Measurements from ENCODE around the gene SATB2.

SATB2 gene

GRCh38 chr2:199461711-199462346 lies 4.1 kb upstream of the SATB2 start (continued):
- TF ChIP-seq ZSCAN4 (tag by site-specific recombination; IDR thresholded peaks at IDR 0.05) = no peak
- no peak for TF ChIP-seq GLI2 (tag by site-specific recombination; IDR thresholded peaks at IDR 0.05; ENCODE audit: borderline replicate concordance, low read depth)
- TF ChIP-seq, protein P1, sequence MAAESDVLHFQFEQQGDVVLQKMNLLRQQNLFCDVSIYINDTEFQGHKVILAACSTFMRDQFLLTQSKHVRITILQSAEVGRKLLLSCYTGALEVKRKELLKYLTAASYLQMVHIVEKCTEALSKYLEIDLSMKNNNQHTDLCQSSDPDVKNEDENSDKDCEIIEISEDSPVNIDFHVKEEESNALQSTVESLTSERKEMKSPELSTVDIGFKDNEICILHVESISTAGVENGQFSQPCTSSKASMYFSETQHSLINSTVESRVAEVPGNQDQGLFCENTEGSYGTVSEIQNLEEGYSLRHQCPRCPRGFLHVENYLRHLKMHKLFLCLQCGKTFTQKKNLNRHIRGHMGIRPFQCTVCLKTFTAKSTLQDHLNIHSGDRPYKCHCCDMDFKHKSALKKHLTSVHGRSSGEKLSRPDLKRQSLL (tag by site-specific recombination; IDR thresholded peaks at IDR 0.05) = no peak
- TF ChIP-seq ZNF558 (tag by site-specific recombination; IDR thresholded peaks at IDR 0.05) = no peak
- TF ChIP-seq ZNF416 (tag by site-specific recombination; IDR thresholded peaks at IDR 0.05) = no peak
- TF ChIP-seq REPIN1 (tag by site-specific recombination; IDR thresholded peaks at IDR 0.05; ENCODE audit: low read depth) = no peak
- TF ChIP-seq INSM2 (tag by site-specific recombination; IDR thresholded peaks at IDR 0.05) = no peak
- TF ChIP-seq EGR2 (tag by site-specific recombination; IDR thresholded peaks at IDR 0.05; ENCODE audit: low read depth) = no peak
- TF ChIP-seq, protein P2, sequence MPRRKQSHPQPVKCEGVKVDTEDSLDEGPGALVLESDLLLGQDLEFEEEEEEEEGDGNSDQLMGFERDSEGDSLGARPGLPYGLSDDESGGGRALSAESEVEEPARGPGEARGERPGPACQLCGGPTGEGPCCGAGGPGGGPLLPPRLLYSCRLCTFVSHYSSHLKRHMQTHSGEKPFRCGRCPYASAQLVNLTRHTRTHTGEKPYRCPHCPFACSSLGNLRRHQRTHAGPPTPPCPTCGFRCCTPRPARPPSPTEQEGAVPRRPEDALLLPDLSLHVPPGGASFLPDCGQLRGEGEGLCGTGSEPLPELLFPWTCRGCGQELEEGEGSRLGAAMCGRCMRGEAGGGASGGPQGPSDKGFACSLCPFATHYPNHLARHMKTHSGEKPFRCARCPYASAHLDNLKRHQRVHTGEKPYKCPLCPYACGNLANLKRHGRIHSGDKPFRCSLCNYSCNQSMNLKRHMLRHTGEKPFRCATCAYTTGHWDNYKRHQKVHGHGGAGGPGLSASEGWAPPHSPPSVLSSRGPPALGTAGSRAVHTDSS (tag by site-specific recombination; IDR thresholded peaks at IDR 0.05) = no peak
- no peak for TF ChIP-seq OSR2 (tag by site-specific recombination; IDR thresholded peaks at IDR 0.05)
- no peak for TF ChIP-seq ZNF18 (tag by site-specific recombination; IDR thresholded peaks at IDR 0.05)

- POLR2A ChIA-PET = interaction anchor here (2.8 kb wide), 1 partner anchor 10 kb away, joined by 13 read pairs; no protein-coding TSS in a partner anchor
- peaks cover 4% of the 10 kb centered on the region; the same call in 1 of the 2 replicates for H3K4me1 ChIP-seq (ENCODE audit: control insufficient read depth, insufficient read depth, low read length)
- TF ChIP-seq, protein P3, sequence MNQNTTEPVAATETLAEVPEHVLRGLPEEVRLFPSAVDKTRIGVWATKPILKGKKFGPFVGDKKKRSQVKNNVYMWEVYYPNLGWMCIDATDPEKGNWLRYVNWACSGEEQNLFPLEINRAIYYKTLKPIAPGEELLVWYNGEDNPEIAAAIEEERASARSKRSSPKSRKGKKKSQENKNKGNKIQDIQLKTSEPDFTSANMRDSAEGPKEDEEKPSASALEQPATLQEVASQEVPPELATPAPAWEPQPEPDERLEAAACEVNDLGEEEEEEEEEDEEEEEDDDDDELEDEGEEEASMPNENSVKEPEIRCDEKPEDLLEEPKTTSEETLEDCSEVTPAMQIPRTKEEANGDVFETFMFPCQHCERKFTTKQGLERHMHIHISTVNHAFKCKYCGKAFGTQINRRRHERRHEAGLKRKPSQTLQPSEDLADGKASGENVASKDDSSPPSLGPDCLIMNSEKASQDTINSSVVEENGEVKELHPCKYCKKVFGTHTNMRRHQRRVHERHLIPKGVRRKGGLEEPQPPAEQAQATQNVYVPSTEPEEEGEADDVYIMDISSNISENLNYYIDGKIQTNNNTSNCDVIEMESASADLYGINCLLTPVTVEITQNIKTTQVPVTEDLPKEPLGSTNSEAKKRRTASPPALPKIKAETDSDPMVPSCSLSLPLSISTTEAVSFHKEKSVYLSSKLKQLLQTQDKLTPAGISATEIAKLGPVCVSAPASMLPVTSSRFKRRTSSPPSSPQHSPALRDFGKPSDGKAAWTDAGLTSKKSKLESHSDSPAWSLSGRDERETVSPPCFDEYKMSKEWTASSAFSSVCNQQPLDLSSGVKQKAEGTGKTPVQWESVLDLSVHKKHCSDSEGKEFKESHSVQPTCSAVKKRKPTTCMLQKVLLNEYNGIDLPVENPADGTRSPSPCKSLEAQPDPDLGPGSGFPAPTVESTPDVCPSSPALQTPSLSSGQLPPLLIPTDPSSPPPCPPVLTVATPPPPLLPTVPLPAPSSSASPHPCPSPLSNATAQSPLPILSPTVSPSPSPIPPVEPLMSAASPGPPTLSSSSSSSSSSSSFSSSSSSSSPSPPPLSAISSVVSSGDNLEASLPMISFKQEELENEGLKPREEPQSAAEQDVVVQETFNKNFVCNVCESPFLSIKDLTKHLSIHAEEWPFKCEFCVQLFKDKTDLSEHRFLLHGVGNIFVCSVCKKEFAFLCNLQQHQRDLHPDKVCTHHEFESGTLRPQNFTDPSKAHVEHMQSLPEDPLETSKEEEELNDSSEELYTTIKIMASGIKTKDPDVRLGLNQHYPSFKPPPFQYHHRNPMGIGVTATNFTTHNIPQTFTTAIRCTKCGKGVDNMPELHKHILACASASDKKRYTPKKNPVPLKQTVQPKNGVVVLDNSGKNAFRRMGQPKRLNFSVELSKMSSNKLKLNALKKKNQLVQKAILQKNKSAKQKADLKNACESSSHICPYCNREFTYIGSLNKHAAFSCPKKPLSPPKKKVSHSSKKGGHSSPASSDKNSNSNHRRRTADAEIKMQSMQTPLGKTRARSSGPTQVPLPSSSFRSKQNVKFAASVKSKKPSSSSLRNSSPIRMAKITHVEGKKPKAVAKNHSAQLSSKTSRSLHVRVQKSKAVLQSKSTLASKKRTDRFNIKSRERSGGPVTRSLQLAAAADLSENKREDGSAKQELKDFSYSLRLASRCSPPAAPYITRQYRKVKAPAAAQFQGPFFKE (tag by site-specific recombination; IDR thresholded peaks at IDR 0.05; ENCODE audit: borderline replicate concordance) = no peak
- TF ChIP-seq YY1 (tag by site-specific recombination; IDR thresholded peaks at IDR 0.05) (no peak), ZBTB8A (tag by site-specific recombination; IDR thresholded peaks at IDR 0.05) (no peak), ZNF707 (tag by site-specific recombination; IDR thresholded peaks at IDR 0.05) (no peak), ZNF26 (tag by site-specific recombination; IDR thresholded peaks at IDR 0.05) (no peak), ZNF473 (tag by site-specific recombination; IDR thresholded peaks at IDR 0.05) (no peak)
- H3K36me3 ChIP-seq (ENCODE audit: control insufficient read depth in 2 of 2, insufficient read depth in 1 of 2, low read length in 2 of 2) = no peaks in the 10 kb centered on the region
- CTCF ChIA-PET = interaction anchor here (0.7 to 0.8 kb wide), 2 partner anchors 135 to 1152 kb away, joined by 3 read pairs; no protein-coding TSS in a partner anchor
- H3K4me3 ChIP-seq (ENCODE audit: low read depth, low read length) = no peak overlapping the region
- no peaks in the 10 kb centered on the region for H3K9me3 ChIP-seq (ENCODE audit: control insufficient read depth, insufficient read depth, low read depth, low read length)
- no peak overlapping the region for H3K27ac ChIP-seq (ENCODE audit: extremely low read depth, low read depth, low read length)
These were observed 3.3 kb upstream of the SATB2 start for GRCh38 chr2:199460846-199461710.

Data from HEK293 (cell line).